GM12878 (cell line): Measurements from ENCODE around the gene SLC39A6. TPM values are rescaled to one million over a fixed set of nuclear protein-coding genes. Genes with fewer than 3 reads are reported as not detected.
"Not testable (repeated sequence)": the region's sequence is repeated elsewhere in the genome, so short reads cannot be mapped to it uniquely, and the experiment has no call there.

Experiments
- ATAC-seq: fragments of 200-7000 bp; cut with Tn5 transposase; 3 replicates; pipeline ENCODE4 v1.9.1; 2020; ENCODE audit warnings: mild to moderate bottlenecking, moderate library complexity
- BruUV-seq: library from RNA; stranded (reverse); fragments of 400-500 nt; replicated peaks from 2 replicates; lab custom pipeline; 2021; lab: Mats Ljungman, UMichigan
- CTCF ChIA-PET: fragments of 300-600 bp; sonication (Branson Sonifier 250); formaldehyde crosslinking; extraction: SDS; loops from one replicate; lab custom pipeline; 2021; ENCODE audit warnings: inconsistent platforms; lab: Yijun Ruan, JAX
- POLR2A ChIA-PET: fragments of 350-600 bp; formaldehyde crosslinking; extraction: SDS; loops from one replicate; lab custom pipeline; 2021; ENCODE audit warnings: inconsistent platforms; lab: Charles Lee
- RAD21 ChIA-PET: fragments of 300-600 bp; sonication (Branson Sonifier 250); formaldehyde crosslinking; loops from one replicate; lab custom pipeline; 2023; ENCODE audit warnings: antibody characterized with exemption; ENCODE audit not compliant: unreplicated experiment; lab: Charles Lee
- SMC1A ChIA-PET: fragments of 300-600 bp; sonication (Branson Sonifier 250); formaldehyde crosslinking; loops from one replicate; lab custom pipeline; 2023; ENCODE audit not compliant: unreplicated experiment, uncharacterized antibody; lab: Charles Lee
- DNase-seq: peaks from one replicate; pipeline ENCODE4 v3.0.0-alpha.2; 2011; ENCODE audit warnings: low read depth, low spot score
- FAIRE-seq: peaks from 3 replicates; lab custom pipeline; 2011; peaks lifted over from hg19 to GRCh38; lab: Jason Lieb, UNC
- H2AFZ ChIP-seq: 2 replicates; pipeline ENCODE4 v1.6.0; 2011; ENCODE audit warnings: low read depth, low read length, control low read depth; ENCODE audit not compliant: control insufficient read depth
- H3K27ac ChIP-seq: 2 replicates; pipeline ENCODE4 v1.5.1; 2011; ENCODE audit warnings: control low read depth; ENCODE audit not compliant: control insufficient read depth, insufficient read depth
- H3K27me3 ChIP-seq, 2 experiments: replicated peaks in 1 of 2; 2 replicates each; pipeline versions ENCODE4 v1.6.0 to v1.6.1; 2011; ENCODE audit warnings: low read length in 1 of 2; ENCODE audit not compliant: control insufficient read depth in 2 of 2, insufficient read depth in 2 of 2
- H3K36me3 ChIP-seq, 2 experiments: 2 replicates each; pipeline ENCODE4 v1.5.1; 2011; ENCODE audit warnings: low read length in 1 of 2; ENCODE audit not compliant: control insufficient read depth in 2 of 2, insufficient read depth in 2 of 2
- H3K4me1 ChIP-seq: 2 replicates; pipeline ENCODE4 v1.6.1; 2011; ENCODE audit warnings: mild to moderate bottlenecking, low read length, moderate library complexity, mixed read lengths; ENCODE audit not compliant: control insufficient read depth, insufficient read depth
- H3K4me2 ChIP-seq: 2 replicates; pipeline ENCODE4 v1.6.0; 2011; ENCODE audit warnings: control low read depth; ENCODE audit not compliant: control insufficient read depth, insufficient read depth
- H3K4me3 ChIP-seq: fragments of 200-600 bp; sonication (generic); 2 replicates; pipeline ENCODE4 v1.5.1; 2016
- H3K79me2 ChIP-seq: 2 replicates; pipeline ENCODE4 v1.6.0; 2011; ENCODE audit warnings: low read length; ENCODE audit not compliant: control insufficient read depth, insufficient read depth
- H3K9ac ChIP-seq: 2 replicates; pipeline ENCODE4 v1.8.0; 2011; ENCODE audit warnings: low read length, control low read depth, mixed read lengths; ENCODE audit not compliant: control insufficient read depth, insufficient read depth
- H3K9me3 ChIP-seq: replicated peaks from 3 replicates; pipeline ENCODE4 v1.5.1; 2011; ENCODE audit warnings: mild to moderate bottlenecking, low read length; ENCODE audit not compliant: control insufficient read depth, insufficient read depth
- H4K20me1 ChIP-seq: 2 replicates; pipeline ENCODE4 v1.6.0; 2011; ENCODE audit not compliant: control insufficient read depth, insufficient read depth
- ELK1 ChIP-seq: IDR thresholded peaks from 2 replicates; pipeline ENCODE4 v1.6.1; 2012; ENCODE audit warnings: low read depth, low read length, improper control_type of control experiment
- IRF3 ChIP-seq: fragments of 450-650 bp; IDR thresholded peaks from 2 replicates; pipeline ENCODE4 v1.6.1; 2014; ENCODE audit warnings: mild to moderate bottlenecking
- JUND ChIP-seq: IDR thresholded peaks from 2 replicates; pipeline ENCODE4 v1.6.1; 2012; ENCODE audit warnings: low read depth, mild to moderate bottlenecking, low read length, improper control_type of control experiment, moderate library complexity
- MAX ChIP-seq: IDR thresholded peaks from 2 replicates; pipeline ENCODE4 v1.6.1; 2012; ENCODE audit warnings: low read depth, low read length, improper control_type of control experiment
- POLR2AphosphoS2 ChIP-seq: IDR thresholded peaks from 2 replicates; pipeline ENCODE4 v1.6.1; 2011; ENCODE audit warnings: low read depth, mild to moderate bottlenecking, low read length, improper control_type of control experiment, moderate library complexity
- RELB ChIP-seq: fragments of 450-650 bp; IDR thresholded peaks from 2 replicates; pipeline ENCODE4 v1.6.1; 2017; ENCODE audit warnings: low read depth, mild to moderate bottlenecking, moderate library complexity
- SUPT20H ChIP-seq: IDR thresholded peaks from 2 replicates; pipeline ENCODE4 v1.6.1; 2011; ENCODE audit warnings: low read depth, mild to moderate bottlenecking, low read length, moderate library complexity, borderline replicate concordance; ENCODE audit not compliant: control insufficient read depth
- ZBTB40 ChIP-seq: fragments of 450-650 bp; IDR thresholded peaks from 2 replicates; pipeline ENCODE4 v1.6.1; 2016; ENCODE audit warnings: mild to moderate bottlenecking, moderate library complexity, borderline replicate concordance
- whole genome bisulfite sequencing: methylation state at CpG from one replicate; pipeline ENCODE4 v1.1.6; 2016; ENCODE audit warnings: low lambda C conversion rate; ENCODE audit not compliant: insufficient replicate concordance, insufficient coverage; ENCODE audit errors: missing lambda C conversion rate; 5-methylcytosine and 5-hydroxymethylcytosine counted together
- in situ Hi-C: fragments of 300-500 bp; cut with MboI; formaldehyde crosslinking; loops from 9 replicates; pipeline ENCODE4 v1.14.3; 2018; ENCODE audit warnings: mixed read lengths
- intact Hi-C: fragments of 100-400 bp; cut with micrococcal nuclease; formaldehyde crosslinking; loops from one replicate; pipeline ENCODE4 v1.14.2; 2022; ENCODE audit not compliant: unreplicated experiment
- polyA plus RNA-seq, 11 experiments: library from polyadenylated mRNA; depleted of rRNA in 4 of 11; unstranded in 6 of 11; stranded (reverse) in 5 of 11; fragments of >200 nt; fragmentation: Nextera tagmentation in 4 of 11; fragmentation: Illumina TruSeq in 1 of 11; extraction: Ambion mirVana in 4 of 11; extraction: Trizol in 1 of 11; gene quantifications; 1 replicate in 1 of 11; 2 replicates in 10 of 11; pipeline versions ENCODE4 v1.2.1 to v1.2.3, GENCODE V29; 2011 to 2016; ENCODE audit warnings: inconsistent platforms in 2 of 11, missing spikeins in 2 of 11, low read depth in 1 of 11
- total RNA-seq, 4 experiments: library from RNA; depleted of rRNA in 3 of 4; stranded (reverse); fragments of >200 nt in 3 of 4; fragmentation: Illumina TruSeq in 1 of 4; extraction: Trizol in 1 of 4; gene quantifications; 2 replicates each; pipeline versions ENCODE4 v1.2.1 to v1.2.3, GENCODE V29; 2013 to 2021

Gene SLC39A6
- total and polyA plus RNA-seq, 10 of the 15 experiments (the other 5 are each of a cell fraction or from before 2014, with no cell fraction given): 12.4 to 65.9 (median 41.3) TPM

- TF ChIP-seq RELB: no peak
- TF ChIP-seq POLR2AphosphoS2: no peak
- TF ChIP-seq IRF3: no peak
- no peak for TF ChIP-seq ELK1
- no peak for TF ChIP-seq SUPT20H
- TF ChIP-seq MAX: no peak
- TF ChIP-seq ZBTB40: peak; percentile 16; the same call in 1 of the 2 replicates
- no peak for TF ChIP-seq JUND
Observed at GRCh38 chr18:36083729-36084128, 45.4 kb downstream of the SLC39A6 start (continued).

- in situ Hi-C loops, POLR2A ChIA-PET, H3K4me3 ChIP-seq, H3K4me2 ChIP-seq, FAIRE-seq, ATAC-seq, H4K20me1 ChIP-seq, DNase-seq, H2AFZ ChIP-seq, H3K27ac ChIP-seq, H3K4me1 ChIP-seq, H3K36me3 ChIP-seq, H3K9me3 ChIP-seq, BruUV-seq, H3K9ac ChIP-seq, H3K27me3 ChIP-seq, intact Hi-C loops, H3K79me2 ChIP-seq: not testable (repeated sequence)
- WGBS: 61% methylated on average over 2 of the region's 2 CpGs
- RAD21 ChIA-PET: interaction anchor here (1.0 kb wide), 1 partner anchor 64 kb away, joined by 3 read pairs; no protein-coding TSS in a partner anchor
- SMC1A ChIA-PET: interaction anchor here (0.5 kb wide), 1 partner anchor 468 kb away, joined by 5 read pairs; no protein-coding TSS in a partner anchor
- CTCF ChIA-PET: interaction anchor here (0.6 kb wide), 1 partner anchor 131 kb away, joined by 3 read pairs; no protein-coding TSS in a partner anchor
Observed at GRCh38 chr18:36081118-36081517, 48.0 kb downstream of the SLC39A6 start.
